Placental epithelial cell (primary cell): ENCODE results near the gene CLEC2L. TPM values are rescaled to one million over a fixed set of nuclear protein-coding genes. Genes with fewer than 3 reads are reported as not detected.

ENCODE experiments used
- total RNA-seq: library from RNA; depleted of rRNA; stranded (reverse); fragments of >200 nt; gene quantifications from 2 replicates; pipeline ENCODE4 v1.2.3, GENCODE V29; 2012

Gene CLEC2L
- not detected in 2 replicates for total RNA-seq

GRCh38 chr7:139523199-139523941, at the start of gene CLEC2L:
CLEC2L (plus strand) TSS chr7:139523685; CDS start chr7:139523928, 243 bp downstream.

Other genes with a start within 250 kb of the CLEC2L start
- 12.6 and 14.1 TPM in 2 replicates for gene FMC1, start 182.3 kb upstream of the CLEC2L start, total RNA-seq
- 42.5 and 74.2 TPM in 2 replicates for gene LUC7L2, start 163.8 kb upstream of the CLEC2L start, total RNA-seq
- under 0.01 and 0.33 TPM in 2 replicates for gene KLRG2, start 40.0 kb upstream of the CLEC2L start, total RNA-seq